IPS DF 6.9 (cell line): Measurements from ENCODE around the gene HECW1.

ENCODE experiments used
- DNase-seq: peaks from one replicate; pipeline ENCODE4 v3.0.0-alpha.2; 2013; ENCODE audit warnings: low read depth, low spot score
- H3K27ac ChIP-seq: one replicate; pipeline ENCODE4 v1.5.1; 2013; ENCODE audit warnings: low read length, control low read depth
- H3K27me3 ChIP-seq: 2 replicates; pipeline ENCODE4 v1.6.1; 2013; ENCODE audit warnings: mild to moderate bottlenecking, low read length; ENCODE audit not compliant: control insufficient read depth, insufficient read depth
- H3K36me3 ChIP-seq: 2 replicates; pipeline ENCODE4 v1.6.1; 2013; ENCODE audit warnings: low read length; ENCODE audit not compliant: control insufficient read depth, insufficient read depth
- H3K4me1 ChIP-seq: 2 replicates; pipeline ENCODE4 v1.6.1; 2013; ENCODE audit warnings: low read length; ENCODE audit not compliant: control insufficient read depth, insufficient read depth
- H3K4me3 ChIP-seq: 2 replicates; pipeline ENCODE4 v1.5.1; 2013; ENCODE audit warnings: mild to moderate bottlenecking, low read length
- H3K9me3 ChIP-seq: 2 replicates; pipeline ENCODE4 v1.6.1; 2013; ENCODE audit warnings: low read length, inconsistent platforms; ENCODE audit not compliant: control insufficient read depth, insufficient read depth
- WGBS: extraction: QIAGEN DNeasy Blood & Tissue Kit; methylation state at CpG from one replicate; pipeline ENCODE4 v1.1.7; 2013; ENCODE audit warnings: mixed read lengths, missing lambda C conversion rate; ENCODE audit not compliant: insufficient read length, insufficient coverage; 5-methylcytosine and 5-hydroxymethylcytosine counted together

HECW1 gene

DNA sequence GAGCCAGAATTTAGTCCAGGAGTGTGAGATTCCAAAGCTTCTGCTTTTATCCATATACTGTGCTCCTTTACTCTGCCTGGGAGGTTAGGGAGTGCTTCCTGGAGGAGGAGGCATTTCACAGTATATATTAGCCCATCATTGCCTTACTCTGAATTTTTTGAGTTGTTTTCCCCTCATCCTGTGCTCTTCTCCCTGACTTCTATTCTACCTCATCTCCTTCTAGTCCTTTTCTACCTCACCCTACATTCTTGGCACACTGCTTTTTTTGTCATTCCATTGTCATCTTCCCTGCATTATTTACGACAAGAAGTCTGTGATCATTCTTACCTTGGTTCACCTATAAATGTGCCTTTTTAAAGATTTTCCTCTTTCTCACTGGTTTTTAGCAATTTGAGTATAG, 491.8 kb downstream of the HECW1 start:
- Histone ChIP-seq H3K9me3 (no peaks in the 10 kb centered on the region), H3K4me1 (no peaks in the 10 kb centered on the region; the same call in 1 of the 2 replicates), H3K36me3 (0 out of 2 replicates have a peak, but pooled peaks cover 2% of the 10 kb centered on the region), H3K27ac (no peak overlapping the region), H3K27me3 (no peaks in the 10 kb centered on the region), H3K4me3 (no peak overlapping the region)
- WGBS: no CpG with 5 or more reads among the region's 1 CpG
- DNase-seq: no peak

DNA sequence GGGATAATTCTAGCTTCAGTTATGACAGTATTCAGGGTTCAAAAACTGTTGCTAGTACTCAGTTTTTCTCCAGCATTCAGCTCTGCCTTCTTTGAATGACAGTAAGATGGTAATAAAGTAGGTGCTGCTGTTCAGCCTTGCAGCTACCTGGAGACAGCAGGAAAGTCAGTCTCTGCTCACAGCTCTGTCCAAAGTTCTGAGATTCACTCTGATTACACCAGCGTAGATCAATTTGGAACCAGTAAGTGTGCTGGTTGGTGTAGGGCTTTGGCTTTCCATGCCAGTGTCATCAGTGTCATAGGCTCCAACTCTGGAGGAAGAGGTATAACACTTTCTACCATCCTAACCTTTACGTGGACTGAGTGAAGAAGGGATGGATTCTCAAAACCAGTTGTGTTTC, 496.6 kb downstream of the HECW1 start:
- no CpG with 5 or more reads among the region's 2 CpGs for WGBS
- no peak for DNase-seq
- no peak overlapping the region for H3K27ac ChIP-seq
- H3K9me3 ChIP-seq: no peaks in the 10 kb centered on the region
- no peak overlapping the region for H3K4me3 ChIP-seq
- no peaks in the 10 kb centered on the region for H3K27me3 ChIP-seq
- H3K36me3 ChIP-seq: 0 out of 2 replicates have a peak, but pooled peaks cover 3% of the 10 kb centered on the region
- no peaks in the 10 kb centered on the region for H3K4me1 ChIP-seq

DNA sequence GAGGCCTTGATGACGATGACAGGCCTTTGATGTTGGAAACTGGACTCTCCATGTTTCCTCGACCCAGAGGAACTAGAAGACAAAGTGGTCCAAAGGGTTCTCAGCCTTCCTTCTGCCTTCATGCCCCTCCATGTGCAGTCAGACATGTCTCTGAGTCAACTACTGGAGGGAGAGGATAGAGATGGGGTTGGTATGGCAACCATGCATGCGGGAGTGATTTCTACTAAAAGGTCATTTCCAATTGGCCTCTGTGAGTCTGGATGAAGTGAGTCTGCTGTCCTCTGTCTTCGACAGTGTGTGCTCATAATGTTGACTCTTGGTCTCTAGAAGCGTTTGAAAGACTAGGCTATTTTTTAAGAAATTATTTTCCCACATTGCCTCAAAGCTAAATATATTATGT, 499.7 kb downstream of the HECW1 start:
- H3K27ac ChIP-seq: no peak overlapping the region
- H3K9me3 ChIP-seq: no peaks in the 10 kb centered on the region

DNA sequence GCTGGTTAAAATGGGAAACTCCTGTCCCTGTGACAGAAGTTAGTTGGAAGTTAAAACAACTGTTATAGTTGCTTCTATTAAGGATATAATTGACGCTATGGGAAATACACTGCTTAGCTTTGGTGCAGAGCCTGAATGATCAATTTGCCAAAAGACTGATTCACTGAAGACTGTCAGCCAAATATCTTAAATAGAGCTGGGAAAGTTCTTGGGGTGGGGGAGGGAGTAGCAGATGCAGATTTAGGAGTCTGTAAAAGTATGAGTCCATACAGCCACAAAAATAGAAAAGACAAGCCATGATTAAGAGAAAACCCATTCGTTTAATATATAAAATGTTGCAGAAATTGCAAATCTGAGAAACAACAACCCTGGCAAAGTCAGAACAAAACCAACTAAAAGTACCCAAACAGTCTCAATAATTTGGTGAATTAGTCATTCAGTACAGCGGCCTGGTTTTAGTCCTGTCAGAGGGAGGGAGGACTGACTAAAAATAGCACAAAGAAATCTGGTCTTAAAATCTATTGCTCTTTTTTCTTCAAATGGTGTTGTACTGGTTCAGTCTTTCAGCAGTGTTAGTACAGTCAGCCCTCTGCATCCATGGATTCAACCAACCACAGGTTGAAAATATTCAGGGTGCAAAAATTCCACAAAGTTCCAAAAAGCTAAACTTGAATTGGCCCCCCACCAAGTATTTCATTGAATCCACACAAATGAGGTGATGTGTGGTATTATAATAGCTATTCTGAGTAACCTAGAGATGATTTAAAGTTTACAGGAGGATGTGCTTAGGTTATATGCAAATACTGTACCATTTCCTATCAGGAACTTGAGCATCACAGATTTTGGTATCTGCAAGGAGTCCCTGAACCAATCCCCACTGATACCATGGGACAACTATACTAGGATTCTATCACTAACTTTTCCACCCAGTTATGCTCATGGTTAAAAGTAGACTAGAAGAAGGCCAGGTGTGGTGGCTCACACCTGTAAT, 500.4 kb downstream of the HECW1 start:
- no CpG with 5 or more reads among the region's 3 CpGs for WGBS
- Histone ChIP-seq H3K27me3 (no peaks in the 10 kb centered on the region), H3K4me1 (no peaks in the 10 kb centered on the region), H3K9me3 (no peaks in the 10 kb centered on the region), H3K4me3 (no peak overlapping the region), H3K27ac (no peak overlapping the region), H3K36me3 (0 out of 2 replicates have a peak, but pooled peaks cover 3% of the 10 kb centered on the region)
- no peak for DNase-seq

More for the DNA sequence above, 499.7 kb downstream of the HECW1 start:
- Histone ChIP-seq H3K36me3 (0 out of 2 replicates have a peak, but pooled peaks cover 3% of the 10 kb centered on the region), H3K4me1 (no peaks in the 10 kb centered on the region), H3K4me3 (no peak overlapping the region), H3K27me3 (no peaks in the 10 kb centered on the region)
- no CpG with 5 or more reads among the region's 5 CpGs for WGBS
- no peak for DNase-seq
